ENCODE data around the gene MB.
"Not testable (repeated sequence)": the region's sequence is repeated elsewhere in the genome, so short reads cannot be mapped to it uniquely, and the experiment has no call there.

MB gene

GRCh38 chr22:35617137-35617755 lies at the start of gene MB:
Gene MB (minus strand): TSS chr22:35617329. CDS start chr22:35617257, 72 bp downstream.
- no peak for DNase-seq

- DNase-seq, result not testable (repeated sequence)
Observed at GRCh38 chr22:35666699-35667098, 49.6 kb upstream of the MB start.

GRCh38 chr22:35664955-35665587 lies 47.9 kb upstream of the MB start:
- no peak for DNase-seq

- DNase-seq, result no peak
Observed at GRCh38 chr22:35663371-35663770, 46.2 kb upstream of the MB start.

GRCh38 chr22:35662914-35663313 lies 45.8 kb upstream of the MB start:
- no peak for DNase-seq

- no peak for DNase-seq
Observed at GRCh38 chr22:35661464-35661863, 44.3 kb upstream of the MB start.

GRCh38 chr22:35660291-35661127 lies 43.4 kb upstream of the MB start:
- no peak for DNase-seq

GRCh38 chr22:35657571-35658312 lies 40.6 kb upstream of the MB start:
- DNase-seq, result no peak

- DNase-seq, result no peak
Observed at GRCh38 chr22:35656284-35656752, 39.2 kb upstream of the MB start.

GRCh38 chr22:35653824-35654223 lies 36.7 kb upstream of the MB start:
- no peak for DNase-seq

- no peak for DNase-seq
Observed at GRCh38 chr22:35651085-35651484, 34.0 kb upstream of the MB start.

GRCh38 chr22:35649636-35650250 lies 32.6 kb upstream of the MB start:
- DNase-seq, result no peak

GRCh38 chr22:35649026-35649553 lies 32.0 kb upstream of the MB start:
- no peak for DNase-seq

GRCh38 chr22:35648066-35649025 lies 31.2 kb upstream of the MB start, which contains the start of gene APOL6:
Gene APOL6 (plus strand): TSS chr22:35648446. CDS start chr22:35656426, 7,980 bp downstream.
- DNase-seq, result no peak

- DNase-seq, result no peak
Observed at GRCh38 chr22:35645646-35646045, 28.5 kb upstream of the MB start.

- no peak for DNase-seq
Observed at GRCh38 chr22:35643991-35644390, 26.9 kb upstream of the MB start.

GRCh38 chr22:35642305-35642741 lies 25.2 kb upstream of the MB start:
- no peak for DNase-seq

GRCh38 chr22:35641494-35642120 lies 24.5 kb upstream of the MB start:
- no peak for DNase-seq

- no peak for DNase-seq
Observed at GRCh38 chr22:35638410-35638809, 21.3 kb upstream of the MB start.

GRCh38 chr22:35638001-35638400 lies 20.9 kb upstream of the MB start:
- DNase-seq, result no peak

Data from NCI-H1930 (cell line).